Epithelial cell of proximal tubule (primary cell): ENCODE results near the gene RAP1GAP. TPM values are rescaled to one million over a fixed set of nuclear protein-coding genes. Genes with fewer than 3 reads are reported as not detected.
A peak's percentile ranks its signal among the peaks of the same experiment; 100 is the strongest.

Experiments
- DNase-seq: peaks from one replicate; pipeline ENCODE4 v3.0.0-alpha.2; 2011; ENCODE audit warnings: low read depth
- H3K4me3 ChIP-seq: 2 replicates; pipeline ENCODE4 v1.5.1; 2011; ENCODE audit warnings: low read depth, mild to moderate bottlenecking, low read length
- CTCF ChIP-seq: conservative IDR thresholded peaks from 2 replicates; pipeline ENCODE4 v1.5.1; 2012; ENCODE audit warnings: low read depth, mild to moderate bottlenecking, low read length
- total RNA-seq: library from RNA; depleted of rRNA; stranded (reverse); fragments of >200 nt; gene quantifications from 2 replicates; pipeline ENCODE4 v1.2.3, GENCODE V29; 2015

Gene RAP1GAP
- 0.94 and 2.4 TPM in 2 replicates for total RNA-seq

GRCh38 chr1:21669258-21670058 lies at the start of gene RAP1GAP:
Gene RAP1GAP (minus strand): TSS chr1:21669357. CDS start chr1:21620032, 49,325 bp downstream.
- peak within 1 kb of the TSS; percentile 40 for H3K4me3 ChIP-seq
- DNase-seq: no peak
- no peak for TF ChIP-seq CTCF

- no peak for DNase-seq
- no peak for TF ChIP-seq CTCF
- no peak overlapping the region for H3K4me3 ChIP-seq
Observed at GRCh38 chr1:21716169-21716568, 47.0 kb upstream of the RAP1GAP start.

- H3K4me3 ChIP-seq: no peak overlapping the region
- TF ChIP-seq CTCF: no peak
- DNase-seq: no peak
Observed at GRCh38 chr1:21707891-21708290, 38.7 kb upstream of the RAP1GAP start.

GRCh38 chr1:21707086-21707840 lies 38.1 kb upstream of the RAP1GAP start:
- H3K4me3 ChIP-seq: no peak overlapping the region
- no peak for DNase-seq
- no peak for TF ChIP-seq CTCF

- no peak overlapping the region for H3K4me3 ChIP-seq
- no peak for TF ChIP-seq CTCF
- DNase-seq: no peak
Observed at GRCh38 chr1:21706151-21706835, 37.1 kb upstream of the RAP1GAP start.

- no peak for TF ChIP-seq CTCF
- no peak overlapping the region for H3K4me3 ChIP-seq
- no peak for DNase-seq
Observed at GRCh38 chr1:21705303-21705980, 36.3 kb upstream of the RAP1GAP start.
